Astrocyte (in vitro differentiated cells and primary cell): ENCODE data around the gene F7.

ENCODE experiments used
- CTCF ChIP-seq: IDR thresholded peaks from 2 replicates; pipeline ENCODE4 v1.5.1; 2011; ENCODE audit warnings: low read depth, mild to moderate bottlenecking, inconsistent platforms, low read length, moderate library complexity; ENCODE audit not compliant: insufficient read depth
- EZH2 ChIP-seq: IDR thresholded peaks from 2 replicates; pipeline ENCODE4 v1.6.1; 2012; ENCODE audit warnings: mild to moderate bottlenecking, low read length, inconsistent platforms; ENCODE audit not compliant: insufficient read depth

- TF ChIP-seq EZH2 (no peak), CTCF (no peak)
Measured at GRCh38 chr13:113137691-113138298, 32.2 kb downstream of the F7 start.
